Measurements from ENCODE around the gene PLXNC1.

The PLXNC1 gene

GRCh38 chr12:94267921-94268471, 119.6 kb downstream of the PLXNC1 start:
- no peak for DNase-seq

GRCh38 chr12:94269316-94269999, 121.1 kb downstream of the PLXNC1 start:
- no peak for DNase-seq

- no peak for DNase-seq
These were observed 123.0 kb downstream of the PLXNC1 start for GRCh38 chr12:94271351-94271750.

DNA sequence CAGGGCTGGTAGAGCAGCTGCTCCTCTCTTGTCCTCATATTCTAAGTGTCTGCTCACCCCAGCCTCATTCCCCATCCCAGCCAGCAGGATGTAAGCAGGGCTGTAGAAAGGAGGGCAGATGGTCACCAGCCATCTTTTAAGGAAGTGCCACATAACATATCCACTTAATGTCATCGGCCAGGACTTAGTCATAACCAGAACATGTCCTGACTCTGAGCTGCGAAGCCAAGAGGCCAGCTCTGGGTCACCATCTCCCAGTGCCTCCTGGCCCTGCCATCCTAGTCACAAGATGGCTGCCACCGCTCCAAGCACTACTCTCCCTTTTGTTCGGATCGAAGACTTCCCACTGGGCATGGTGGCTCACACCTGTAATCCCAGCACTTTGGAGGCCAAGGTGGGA, 123.9 kb downstream of the PLXNC1 start:
- no peak for DNase-seq

DNA sequence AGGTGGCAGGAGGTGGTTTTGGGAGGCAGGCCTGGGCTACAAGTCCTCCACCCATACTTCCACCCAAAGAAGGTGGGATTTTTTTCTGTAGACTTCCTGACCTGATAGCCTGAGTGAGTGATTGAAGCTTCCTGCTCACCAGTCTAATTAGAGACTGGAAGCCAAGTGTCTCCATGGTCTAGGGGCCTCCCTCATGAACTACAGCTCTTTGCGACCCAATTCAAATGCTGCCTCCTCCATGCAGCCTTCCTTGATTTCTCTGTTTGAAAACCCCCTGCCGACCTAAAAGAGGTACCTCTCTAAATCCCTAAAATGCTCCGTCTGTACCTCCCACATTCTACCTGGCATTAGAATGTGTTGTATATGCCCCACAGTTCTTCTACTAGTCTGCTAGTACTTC, 124.9 kb downstream of the PLXNC1 start:
- DNase-seq = no peak

DNA sequence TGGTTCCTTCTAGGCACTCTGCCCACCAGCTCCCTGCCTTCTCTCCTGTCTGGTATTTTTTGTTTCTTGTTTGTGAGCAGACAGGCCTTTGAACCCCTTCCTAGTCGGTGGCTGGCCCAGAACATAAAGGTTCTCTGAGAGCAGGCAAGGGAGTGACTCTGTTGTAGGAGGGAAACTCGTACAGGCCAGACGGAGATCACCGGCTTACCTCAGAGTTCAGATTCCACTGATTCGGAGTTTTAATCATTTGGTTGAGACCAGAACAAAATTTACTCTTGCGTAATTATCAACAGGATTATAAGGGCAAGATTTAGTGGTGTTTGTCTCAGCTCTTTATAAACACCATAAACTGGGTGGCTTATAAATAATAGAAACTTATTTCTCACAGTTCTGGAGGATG, 128.3 kb downstream of the PLXNC1 start:
- no peak for DNase-seq

- no peak for DNase-seq
These were observed 129.1 kb downstream of the PLXNC1 start for GRCh38 chr12:94277426-94278000.

DNA sequence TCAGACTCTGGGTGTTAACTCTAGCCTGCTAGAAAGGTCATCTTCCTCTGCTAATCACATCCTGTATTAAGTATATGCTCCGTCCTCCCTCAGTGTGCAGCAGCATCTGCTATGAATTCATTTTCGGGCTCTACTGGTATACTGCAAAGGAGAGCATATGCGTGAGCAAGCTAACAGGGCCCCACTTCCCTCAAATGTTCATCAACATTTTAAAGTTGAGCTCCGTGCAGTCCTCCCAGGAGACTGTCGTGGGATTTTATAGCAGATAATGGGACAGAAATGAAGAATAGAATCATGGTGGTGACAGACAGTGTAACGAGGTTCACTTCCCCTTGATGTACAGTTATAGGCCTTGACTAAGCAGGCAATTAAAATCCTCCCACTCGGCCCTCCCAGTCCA, 131.7 kb downstream of the PLXNC1 start:
- no peak for DNase-seq

GRCh38 chr12:94282675-94283074, 134.3 kb downstream of the PLXNC1 start:
- DNase-seq = no peak

DNA sequence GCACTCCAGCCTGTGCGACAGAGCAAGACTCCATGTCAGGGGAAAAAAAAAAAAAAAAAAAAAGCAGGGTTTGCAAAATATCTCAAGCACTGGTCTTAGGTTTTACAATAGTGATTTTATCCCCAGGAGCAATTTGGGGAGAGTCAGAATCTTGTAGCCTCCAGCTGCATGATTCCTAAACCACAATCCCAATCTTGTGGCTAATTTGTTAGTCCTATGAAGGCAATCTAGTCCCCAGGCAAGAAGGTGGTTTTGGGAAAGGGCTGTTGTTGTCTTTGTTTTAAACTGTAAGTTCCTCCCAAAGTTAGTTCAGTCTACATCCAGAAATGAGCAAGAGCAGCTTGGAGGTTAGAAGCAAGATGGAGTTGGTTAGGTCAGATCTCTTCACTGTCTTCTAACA, 135.7 kb downstream of the PLXNC1 start:
- no peak for DNase-seq

DNA sequence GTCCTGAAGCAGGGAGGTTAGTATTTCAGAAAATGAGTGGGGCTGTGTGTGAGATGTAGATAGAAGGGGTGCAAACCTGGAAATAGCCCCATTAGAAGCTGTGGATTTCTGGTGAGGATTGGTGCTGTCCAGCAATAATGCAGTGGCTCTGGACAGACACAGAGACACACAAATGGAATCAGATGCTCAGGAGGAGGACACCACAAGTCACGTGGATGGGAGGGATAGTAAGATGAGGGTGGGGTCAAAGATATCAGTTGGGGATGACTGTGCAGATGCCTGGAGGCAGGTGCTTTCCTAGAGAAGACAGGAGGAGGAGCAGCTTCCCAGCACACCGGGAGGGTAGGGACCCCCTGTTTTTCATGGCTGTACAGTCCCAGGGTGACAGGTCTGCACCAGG, 136.5 kb downstream of the PLXNC1 start:
- no peak for DNase-seq

- peak; percentile 60 for DNase-seq
These were observed 137.7 kb downstream of the PLXNC1 start for GRCh38 chr12:94285943-94286582.

GRCh38 chr12:94286583-94287244, 138.3 kb downstream of the PLXNC1 start:
- DNase-seq = peak; percentile 70

DNA sequence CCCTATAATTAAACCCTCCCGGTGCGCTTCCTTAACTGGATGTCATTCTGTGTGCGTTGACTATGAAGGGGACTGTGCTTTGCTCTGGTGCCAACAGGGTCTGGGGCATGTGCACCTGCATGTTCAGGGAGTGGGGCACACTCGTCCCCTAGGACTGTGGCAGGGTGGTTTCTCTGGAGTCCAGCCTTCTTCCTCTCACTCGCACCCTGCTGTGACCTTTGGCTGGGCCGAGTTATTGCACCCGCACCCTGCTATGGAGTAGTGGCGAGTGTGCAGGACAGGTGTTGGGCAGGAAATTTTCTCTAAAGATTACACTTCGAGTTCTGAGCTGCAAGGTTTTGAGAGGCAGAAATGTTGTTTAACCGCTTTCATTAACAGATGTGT, 138.9 kb downstream of the PLXNC1 start:
- no peak for DNase-seq

- no peak for DNase-seq
These were observed 141.3 kb downstream of the PLXNC1 start for GRCh38 chr12:94289461-94290312.

DNA sequence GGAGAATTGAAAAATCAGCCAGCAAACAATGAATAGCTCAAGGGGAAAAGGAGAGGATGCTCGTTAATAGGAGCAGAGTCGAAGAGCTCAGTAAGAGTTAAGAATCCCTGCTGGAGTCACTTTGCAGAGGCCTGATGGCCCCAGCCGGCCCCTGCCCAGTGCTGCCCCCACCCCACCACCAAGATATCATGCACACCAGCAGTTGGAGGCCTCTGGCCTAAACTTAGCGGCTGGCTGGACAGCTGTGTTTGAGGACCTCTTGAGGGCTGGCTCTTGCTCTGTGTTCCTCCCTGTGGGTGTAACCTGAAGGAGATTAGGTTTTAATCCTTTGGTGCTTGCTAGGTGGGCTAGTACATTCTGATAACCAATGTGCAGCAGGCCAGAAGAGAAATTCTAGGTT, 142.0 kb downstream of the PLXNC1 start:
- no peak for DNase-seq

DNA sequence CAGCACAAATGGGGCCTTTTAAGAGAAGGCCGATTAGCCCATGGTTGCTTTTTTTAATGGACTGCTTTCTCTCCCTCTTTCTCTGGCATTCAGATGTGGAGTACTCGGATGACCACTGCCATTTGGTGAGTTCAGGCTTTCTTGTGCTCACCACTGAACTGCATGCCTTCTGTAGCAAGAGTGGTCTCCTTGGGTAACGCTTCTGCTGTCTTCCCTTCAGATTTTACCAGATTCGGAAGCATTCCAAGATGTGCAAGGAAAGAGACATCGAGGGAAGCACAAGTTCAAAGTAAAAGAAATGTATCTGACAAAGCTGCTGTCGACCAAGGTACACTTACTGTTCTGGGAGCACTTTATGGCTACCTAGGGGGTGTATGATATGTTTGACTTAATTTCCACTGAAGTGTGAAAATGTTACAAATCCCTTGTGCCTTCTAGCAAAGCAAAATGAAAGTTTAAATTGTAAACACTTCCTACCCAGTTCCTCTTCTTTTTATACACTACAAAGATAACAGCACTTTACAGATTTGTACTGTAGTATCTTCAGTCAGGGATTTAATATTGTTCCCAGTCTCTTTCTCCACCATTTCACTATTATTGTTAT, 148.8 kb downstream of the PLXNC1 start:
- DNase-seq = no peak

DNA sequence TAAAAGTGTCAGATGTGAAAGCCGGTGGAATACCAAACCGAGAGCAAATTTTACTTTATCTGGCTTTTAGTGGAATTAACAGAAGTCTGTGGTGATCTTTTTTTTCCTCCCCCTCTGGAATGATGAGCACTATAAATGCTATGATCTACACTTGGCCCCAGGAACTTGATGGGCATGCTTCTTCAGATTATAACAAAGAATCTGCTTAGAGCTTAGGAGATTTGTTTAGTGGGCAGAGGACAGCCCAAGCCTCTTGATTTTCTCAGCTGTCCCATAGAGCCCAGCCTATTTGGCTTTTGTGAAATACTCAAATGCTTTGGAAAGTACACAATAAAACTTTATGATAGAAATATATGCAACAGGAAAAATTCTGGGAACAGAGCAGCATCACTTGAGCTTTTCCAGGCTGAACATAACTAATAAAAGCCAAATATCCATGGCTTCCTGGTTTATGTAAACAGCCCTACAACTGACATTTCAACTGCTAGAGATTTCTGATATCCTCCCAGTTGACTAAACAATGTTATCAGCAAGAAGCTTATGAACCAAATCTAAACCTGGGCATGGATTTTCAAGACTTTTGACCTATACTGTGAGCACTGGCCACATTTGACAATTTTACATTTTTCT, 149.6 kb downstream of the PLXNC1 start:
- no peak for DNase-seq

- no peak for DNase-seq
These were observed 151.5 kb downstream of the PLXNC1 start for GRCh38 chr12:94299846-94300245.

- no peak for DNase-seq
These were observed 155.6 kb downstream of the PLXNC1 start for GRCh38 chr12:94304012-94304411.

GRCh38 chr12:94304566-94305061, 156.2 kb downstream of the PLXNC1 start:
- DNase-seq = no peak

Measured in retina (tissue), 1 donor.